AG04450 (cell line): Measurements from ENCODE around the gene AZGP1. TPM values are rescaled to one million over a fixed set of nuclear protein-coding genes. Genes with fewer than 3 reads are reported as not detected.
"Not testable (repeated sequence)": the region's sequence is repeated elsewhere in the genome, so short reads cannot be mapped to it uniquely, and the experiment has no call there.

Experiments used
- CTCF ChIA-PET: fragments of 300-600, 350-600 bp; formaldehyde crosslinking; extraction: SDS; loops from one replicate; lab custom pipeline; 2022; ENCODE audit warnings: antibody characterized with exemption, inconsistent platforms; lab: Charles Lee
- POLR2A ChIA-PET: fragments of 350-600 bp; formaldehyde crosslinking; extraction: SDS; loops from one replicate; lab custom pipeline; 2021; ENCODE audit warnings: antibody characterized with exemption, inconsistent platforms; lab: Yijun Ruan, JAX
- DNase-seq: peaks from one replicate; pipeline ENCODE4 v3.0.0-alpha.2; 2011; ENCODE audit warnings: low read depth, low spot score
- H3K27ac ChIP-seq: one replicate; pipeline ENCODE4 v1.5.1; 2012; ENCODE audit warnings: low read depth, low read length, control low read depth
- H3K27me3 ChIP-seq: one replicate; pipeline ENCODE4 v1.6.0; 2012; ENCODE audit warnings: low read length; ENCODE audit not compliant: control insufficient read depth, insufficient read depth
- H3K4me3 ChIP-seq: 2 replicates; pipeline ENCODE4 v1.5.1; 2011; ENCODE audit warnings: mild to moderate bottlenecking, low read depth, low read length, control low read depth
- H3K9me3 ChIP-seq: 2 replicates; pipeline ENCODE4 v1.5.1; 2012; ENCODE audit warnings: low read length; ENCODE audit not compliant: control insufficient read depth, insufficient read depth
- CTCF ChIP-seq: IDR thresholded peaks from 2 replicates; pipeline ENCODE4 v1.5.1; 2011; ENCODE audit warnings: low read depth, low read length, control low read depth, inconsistent platforms
- polyA plus RNA-seq: library from polyadenylated mRNA; depleted of rRNA; stranded (reverse); fragments of >200 nt; gene quantifications from 2 replicates; pipeline ENCODE4 v1.2.3, GENCODE V29; 2011

The AZGP1 gene
- polyA plus RNA-seq, 1 experiment: not detected

- H3K4me3 ChIP-seq, H3K27ac ChIP-seq, DNase-seq, POLR2A ChIA-PET, H3K9me3 ChIP-seq, H3K27me3 ChIP-seq: not testable (repeated sequence)
- TF ChIP-seq CTCF: peak; percentile 55
- CTCF ChIA-PET: interaction anchor here (0.6 to 1.8 kb wide), 19 partner anchors 10 to 550 kb away, joined by 3 to 24 read pairs (median 4); partner anchors contain the start of gene ZNF3
Measured at GRCh38 chr7:99979814-99980225, 4.0 kb upstream of the AZGP1 start.

GRCh38 chr7:99976626-99977025 lies 795 bp upstream of the AZGP1 start:
- TF ChIP-seq CTCF: no peak
- H3K9me3 ChIP-seq: no peaks in the 10 kb centered on the region
- ChIA-PET POLR2A (no interaction called here), CTCF (interaction anchor here (1.9 kb wide), 1 partner anchor 13 kb away, joined by 12 read pairs; no protein-coding TSS in a partner anchor)
- DNase-seq: no peak
- H3K27me3 ChIP-seq: peaks cover 5% of the 10 kb centered on the region
- H3K27ac ChIP-seq: no peak overlapping the region
- H3K4me3 ChIP-seq: no peak overlapping the region

- ChIA-PET CTCF (no interaction called here), POLR2A (no interaction called here)
- DNase-seq: no peak
- Histone ChIP-seq H3K27me3 (peaks cover 12% of the 10 kb centered on the region), H3K4me3 (no peak overlapping the region), H3K27ac (no peak overlapping the region), H3K9me3 (no peaks in the 10 kb centered on the region)
- TF ChIP-seq CTCF: no peak
Measured at GRCh38 chr7:99974681-99975080, 1.1 kb downstream of the AZGP1 start.

GRCh38 chr7:99973817-99974216 lies 2.0 kb downstream of the AZGP1 start:
- H3K4me3 ChIP-seq, DNase-seq, CTCF ChIA-PET, H3K9me3 ChIP-seq, POLR2A ChIA-PET, H3K27ac ChIP-seq: not testable (repeated sequence)
- H3K27me3 ChIP-seq: peaks cover 18% of the 10 kb centered on the region

- POLR2A ChIA-PET: no interaction called here
- no peak for TF ChIP-seq CTCF
- no peak for DNase-seq
- H3K27me3 ChIP-seq: peaks cover 20% of the 10 kb centered on the region
- no peak overlapping the region for H3K27ac ChIP-seq
- H3K4me3 ChIP-seq: no peak overlapping the region
- CTCF ChIA-PET: no interaction called here
- H3K9me3 ChIP-seq: no peaks in the 10 kb centered on the region
Measured at GRCh38 chr7:99971242-99971641, 4.6 kb downstream of the AZGP1 start.

GRCh38 chr7:99969813-99970212 lies 6.0 kb downstream of the AZGP1 start:
- CTCF ChIA-PET: interaction anchor here (0.9 kb wide), 1 partner anchor 56 kb away, joined by 3 read pairs; no protein-coding TSS in a partner anchor
- POLR2A ChIA-PET: not testable (repeated sequence)

More at GRCh38 chr7:99969813-99970212, 6.0 kb downstream of the AZGP1 start:
- H3K4me3 ChIP-seq, H3K9me3 ChIP-seq, DNase-seq, H3K27ac ChIP-seq: not testable (repeated sequence)
- H3K27me3 ChIP-seq: peaks cover 21% of the 10 kb centered on the region
